ENCODE results near the gene PET117. TPM values are rescaled to one million over a fixed set of nuclear protein-coding genes. Genes with fewer than 3 reads are reported as not detected.
"Not testable (repeated sequence)": the region's sequence is repeated elsewhere in the genome, so short reads cannot be mapped to it uniquely, and the experiment has no call there.

Gene PET117
- 10 to 100 TPM; 15.1 to 19.6 (median 15.6) TPM for total RNA-seq

- DNase-seq = peak; percentile 89
- peak; percentile 90 to 94 for ATAC-seq
- H3K27me3 Mint-ChIP-seq (ENCODE audit: low read depth) = no peaks in the 10 kb centered on the region
- H3K9me3 Mint-ChIP-seq = no peaks in the 10 kb centered on the region
- H3K4me3 Mint-ChIP-seq = peak within 1 kb of the TSS; percentile 93
- H3K4me1 Mint-ChIP-seq (ENCODE audit: low read depth) = peaks cover 32% of the 10 kb centered on the region
- peaks cover 8% of the 10 kb centered on the region for H3K36me3 Mint-ChIP-seq (ENCODE audit: insufficient read depth)
These were observed at the start of gene PET117, which contains the start of gene KAT14 for GRCh38 chr20:18137412-18138265. Gene PET117, plus strand, starts transcription at chr20:18137863. Its CDS starts 93 bp downstream, at chr20:18137956. Gene KAT14, plus strand, starts transcription at chr20:18137863. Its CDS starts 4,798 bp downstream, at chr20:18142661.

GRCh38 chr20:18088298-18088697 is 49.4 kb upstream of the PET117 start:
- not testable (repeated sequence) for H3K4me1 Mint-ChIP-seq (ENCODE audit: low read depth); H3K9me3 Mint-ChIP-seq; H3K36me3 Mint-ChIP-seq (ENCODE audit: insufficient read depth); H3K4me3 Mint-ChIP-seq; ATAC-seq; DNase-seq
- H3K27me3 Mint-ChIP-seq (ENCODE audit: low read depth) = peaks cover 13% of the 10 kb centered on the region

GRCh38 chr20:18088841-18089240 is 48.8 kb upstream of the PET117 start:
- ATAC-seq; H3K36me3 Mint-ChIP-seq (ENCODE audit: insufficient read depth); DNase-seq; H3K4me1 Mint-ChIP-seq (ENCODE audit: low read depth); H3K4me3 Mint-ChIP-seq; H3K9me3 Mint-ChIP-seq: not testable (repeated sequence)
- peaks cover 13% of the 10 kb centered on the region for H3K27me3 Mint-ChIP-seq (ENCODE audit: low read depth)

GRCh38 chr20:18090044-18090443 is 47.6 kb upstream of the PET117 start:
- Mint-ChIP-seq H3K9me3 (no peaks in the 10 kb centered on the region), H3K36me3 (ENCODE audit: insufficient read depth) (no peaks in the 10 kb centered on the region), H3K4me3 (no peak overlapping the region), H3K27me3 (ENCODE audit: low read depth) (peaks cover 16% of the 10 kb centered on the region), H3K4me1 (ENCODE audit: low read depth) (no peaks in the 10 kb centered on the region)
- ATAC-seq (no peak), DNase-seq (no peak)

- H3K36me3 Mint-ChIP-seq (ENCODE audit: insufficient read depth) = no peaks in the 10 kb centered on the region
- H3K9me3 Mint-ChIP-seq = no peaks in the 10 kb centered on the region
- peaks cover 16% of the 10 kb centered on the region for H3K27me3 Mint-ChIP-seq (ENCODE audit: low read depth)
- ATAC-seq = no peak
- no peaks in the 10 kb centered on the region for H3K4me1 Mint-ChIP-seq (ENCODE audit: low read depth)
- no peak overlapping the region for H3K4me3 Mint-ChIP-seq
- no peak for DNase-seq
These were observed 47.2 kb upstream of the PET117 start for GRCh38 chr20:18090477-18090876.

- Mint-ChIP-seq H3K9me3 (no peaks in the 10 kb centered on the region), H3K4me1 (ENCODE audit: low read depth) (no peaks in the 10 kb centered on the region), H3K4me3 (no peak overlapping the region), H3K27me3 (ENCODE audit: low read depth) (peaks cover 16% of the 10 kb centered on the region), H3K36me3 (ENCODE audit: insufficient read depth) (no peaks in the 10 kb centered on the region)
- ATAC-seq (no peak), DNase-seq (no peak)
These were observed 46.0 kb upstream of the PET117 start for GRCh38 chr20:18091623-18092022.

GRCh38 chr20:18092890-18093289 is 44.8 kb upstream of the PET117 start:
- ATAC-seq (no peak), DNase-seq (no peak)
- Mint-ChIP-seq H3K27me3 (ENCODE audit: low read depth) (peaks cover 16% of the 10 kb centered on the region), H3K4me3 (no peak overlapping the region), H3K36me3 (ENCODE audit: insufficient read depth) (no peaks in the 10 kb centered on the region), H3K4me1 (ENCODE audit: low read depth) (no peaks in the 10 kb centered on the region), H3K9me3 (no peaks in the 10 kb centered on the region)

- Mint-ChIP-seq H3K36me3 (ENCODE audit: insufficient read depth) (no peaks in the 10 kb centered on the region), H3K9me3 (no peaks in the 10 kb centered on the region), H3K4me1 (ENCODE audit: low read depth) (no peaks in the 10 kb centered on the region), H3K27me3 (ENCODE audit: low read depth) (peaks cover 16% of the 10 kb centered on the region), H3K4me3 (no peak overlapping the region)
- ATAC-seq (no peak), DNase-seq (no peak)
These were observed 44.3 kb upstream of the PET117 start for GRCh38 chr20:18093388-18093787.

- H3K9me3 Mint-ChIP-seq = no peaks in the 10 kb centered on the region
- ATAC-seq (no peak), DNase-seq (no peak)
- H3K27me3 Mint-ChIP-seq (ENCODE audit: low read depth) = peaks cover 16% of the 10 kb centered on the region
- H3K4me1 Mint-ChIP-seq (ENCODE audit: low read depth) = no peaks in the 10 kb centered on the region
- no peaks in the 10 kb centered on the region for H3K36me3 Mint-ChIP-seq (ENCODE audit: insufficient read depth)
- H3K4me3 Mint-ChIP-seq = no peak overlapping the region
These were observed 43.5 kb upstream of the PET117 start for GRCh38 chr20:18094191-18094590.

- H3K4me1 Mint-ChIP-seq (ENCODE audit: low read depth); H3K36me3 Mint-ChIP-seq (ENCODE audit: insufficient read depth); DNase-seq; H3K4me3 Mint-ChIP-seq; H3K9me3 Mint-ChIP-seq; ATAC-seq: not testable (repeated sequence)
- H3K27me3 Mint-ChIP-seq (ENCODE audit: low read depth) = peaks cover 11% of the 10 kb centered on the region
These were observed 37.1 kb upstream of the PET117 start for GRCh38 chr20:18100569-18100968.

GRCh38 chr20:18101125-18101810 is 36.4 kb upstream of the PET117 start:
- no peak for DNase-seq
- peaks cover 11% of the 10 kb centered on the region for H3K27me3 Mint-ChIP-seq (ENCODE audit: low read depth)
- no peak for ATAC-seq
- H3K4me3 Mint-ChIP-seq = no peak overlapping the region
- H3K36me3 Mint-ChIP-seq (ENCODE audit: insufficient read depth) = no peaks in the 10 kb centered on the region
- no peaks in the 10 kb centered on the region for H3K4me1 Mint-ChIP-seq (ENCODE audit: low read depth)
- no peaks in the 10 kb centered on the region for H3K9me3 Mint-ChIP-seq

GRCh38 chr20:18103497-18103896 is 34.2 kb upstream of the PET117 start:
- Mint-ChIP-seq H3K9me3 (peaks cover 7% of the 10 kb centered on the region), H3K36me3 (ENCODE audit: insufficient read depth) (no peaks in the 10 kb centered on the region), H3K4me1 (ENCODE audit: low read depth) (no peaks in the 10 kb centered on the region), H3K4me3 (no peak overlapping the region), H3K27me3 (ENCODE audit: low read depth) (peaks cover 11% of the 10 kb centered on the region)
- ATAC-seq (no peak), DNase-seq (no peak)

GRCh38 chr20:18108326-18108725 is 29.3 kb upstream of the PET117 start:
- no peak overlapping the region for H3K4me3 Mint-ChIP-seq
- no peaks in the 10 kb centered on the region for H3K36me3 Mint-ChIP-seq (ENCODE audit: insufficient read depth)
- no peaks in the 10 kb centered on the region for H3K4me1 Mint-ChIP-seq (ENCODE audit: low read depth)
- H3K27me3 Mint-ChIP-seq (ENCODE audit: low read depth) = peaks cover 2% of the 10 kb centered on the region
- ATAC-seq (no peak), DNase-seq (no peak)
- peaks cover 9% of the 10 kb centered on the region for H3K9me3 Mint-ChIP-seq

- peak in 1 of 2 donors; percentile 48 for ATAC-seq
- not testable (repeated sequence) for H3K9me3 Mint-ChIP-seq; H3K4me1 Mint-ChIP-seq (ENCODE audit: low read depth); H3K4me3 Mint-ChIP-seq; DNase-seq; H3K36me3 Mint-ChIP-seq (ENCODE audit: insufficient read depth)
- H3K27me3 Mint-ChIP-seq (ENCODE audit: low read depth) = peaks cover 12% of the 10 kb centered on the region
These were observed 9.1 kb upstream of the PET117 start for GRCh38 chr20:18128574-18128973.

GRCh38 chr20:18132663-18133062 is 5.0 kb upstream of the PET117 start:
- Mint-ChIP-seq H3K9me3 (no peaks in the 10 kb centered on the region), H3K4me1 (ENCODE audit: low read depth) (peaks cover 10% of the 10 kb centered on the region), H3K27me3 (ENCODE audit: low read depth) (no peaks in the 10 kb centered on the region), H3K36me3 (ENCODE audit: insufficient read depth) (no peaks in the 10 kb centered on the region), H3K4me3 (no peak overlapping the region)
- DNase-seq (no peak), ATAC-seq (no peak)

Measured in activated T-cell treated with anti-CD3 and anti-CD28 coated beads, Interleukin-2, amount 50 U/mL, for 4 hours (primary cell).